ENCODE results near the gene MRPL38. TPM values are rescaled to one million over a fixed set of nuclear protein-coding genes. Genes with fewer than 3 reads are reported as not detected.
A peak's percentile ranks its signal among the peaks of the same experiment; 100 is the strongest.

Gene MRPL38
- total RNA-seq, 2 donors from 2014 or later: 47.7 to 77.8 TPM

DNA sequence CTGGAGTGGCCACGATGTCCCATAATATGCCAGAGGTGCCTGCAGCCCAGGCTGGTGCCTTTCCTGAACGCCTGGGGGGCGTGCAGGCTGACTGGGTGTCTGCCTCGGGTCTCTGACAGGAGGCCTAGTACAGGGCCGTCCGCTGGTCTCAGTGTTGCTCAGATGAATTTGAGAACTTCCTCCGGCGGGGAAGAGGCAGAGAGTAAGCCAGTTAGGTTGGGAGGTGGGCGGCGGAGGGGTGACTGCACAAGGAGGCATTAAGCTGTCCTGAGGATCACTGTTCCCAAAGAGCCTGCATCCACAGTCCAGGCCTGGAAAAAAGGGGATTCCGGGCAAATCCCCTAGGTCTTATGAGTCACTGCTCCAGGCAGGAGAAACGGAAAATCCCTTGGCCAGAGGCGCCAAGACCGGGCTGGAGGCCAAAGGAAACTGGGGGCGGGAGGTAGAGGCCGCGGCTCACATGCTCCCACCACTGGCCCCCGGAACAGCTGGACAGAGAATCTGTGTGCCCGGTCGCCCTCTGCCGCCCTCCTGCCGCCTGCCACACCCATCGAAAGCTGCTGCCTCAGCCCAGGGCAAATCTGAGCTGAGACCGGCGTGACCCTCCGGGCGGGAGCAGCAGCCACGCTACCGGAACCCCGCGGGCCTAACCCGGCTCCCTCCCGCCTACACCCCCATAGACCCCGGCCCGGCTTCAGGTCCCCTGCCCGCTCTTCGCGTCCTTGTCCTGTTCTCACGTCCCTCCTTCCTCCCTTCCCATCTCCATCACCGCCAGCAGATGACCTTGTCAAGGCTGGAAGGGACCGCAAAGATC, 27.5 kb downstream of the MRPL38 start:
- Histone ChIP-seq H3K9me3 (no peaks in the 10 kb centered on the region), H3K27ac (peak overlapping the region; percentile 93 to 99 (median 93)), H3K4me1 (peaks cover 51% of the 10 kb centered on the region), H3K27me3 (no peaks in the 10 kb centered on the region), H3K4me3 (peak overlapping the region in 1 of 2 donors; percentile 27), H3K36me3 (replicated peaks in 1 of 2; ENCODE audit: insufficient read depth in 1 of 2, low read depth in 2 of 2) (no peaks in the 10 kb centered on the region)
- WGBS, 2 donors: 17 to 22% methylated on average over 19 to 39 of the region's 41 CpGs
- peak; percentile 82 to 95 (median 90) for DNase-seq
- TF ChIP-seq POLR2A (IDR thresholded peaks at IDR 0.05): peak; percentile 8 to 79 (median 73)
- TF ChIP-seq, protein P1, sequence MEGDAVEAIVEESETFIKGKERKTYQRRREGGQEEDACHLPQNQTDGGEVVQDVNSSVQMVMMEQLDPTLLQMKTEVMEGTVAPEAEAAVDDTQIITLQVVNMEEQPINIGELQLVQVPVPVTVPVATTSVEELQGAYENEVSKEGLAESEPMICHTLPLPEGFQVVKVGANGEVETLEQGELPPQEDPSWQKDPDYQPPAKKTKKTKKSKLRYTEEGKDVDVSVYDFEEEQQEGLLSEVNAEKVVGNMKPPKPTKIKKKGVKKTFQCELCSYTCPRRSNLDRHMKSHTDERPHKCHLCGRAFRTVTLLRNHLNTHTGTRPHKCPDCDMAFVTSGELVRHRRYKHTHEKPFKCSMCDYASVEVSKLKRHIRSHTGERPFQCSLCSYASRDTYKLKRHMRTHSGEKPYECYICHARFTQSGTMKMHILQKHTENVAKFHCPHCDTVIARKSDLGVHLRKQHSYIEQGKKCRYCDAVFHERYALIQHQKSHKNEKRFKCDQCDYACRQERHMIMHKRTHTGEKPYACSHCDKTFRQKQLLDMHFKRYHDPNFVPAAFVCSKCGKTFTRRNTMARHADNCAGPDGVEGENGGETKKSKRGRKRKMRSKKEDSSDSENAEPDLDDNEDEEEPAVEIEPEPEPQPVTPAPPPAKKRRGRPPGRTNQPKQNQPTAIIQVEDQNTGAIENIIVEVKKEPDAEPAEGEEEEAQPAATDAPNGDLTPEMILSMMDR (IDR thresholded peaks at IDR 0.05): peak in 1 of 7 experiments; percentile 26
- intact Hi-C loops (cut with DNase I): no loop called here
- peak; percentile 57 for ATAC-seq

- H3K27me3 ChIP-seq: no peaks in the 10 kb centered on the region
- no peaks in the 10 kb centered on the region for H3K9me3 ChIP-seq
- no peaks in the 10 kb centered on the region for H3K36me3 ChIP-seq (replicated peaks in 1 of 2; ENCODE audit: insufficient read depth in 1 of 2, low read depth in 2 of 2)
- H3K27ac ChIP-seq: peak overlapping the region; percentile 93 to 99 (median 93)
- no peak overlapping the region for H3K4me3 ChIP-seq
- intact Hi-C loops (cut with DNase I): no loop called here
- peaks cover 51% of the 10 kb centered on the region for H3K4me1 ChIP-seq
- DNase-seq: peak; percentile 70 to 97 (median 86)
- peak; percentile 49 for ATAC-seq
- TF ChIP-seq, protein P1 (IDR thresholded peaks at IDR 0.05): peak in 3 of 7 experiments; percentile 13 to 37 (median 21)
- peak; percentile 59 to 64 (median 62) for TF ChIP-seq POLR2A (IDR thresholded peaks at IDR 0.05)
- 34 to 51% methylated on average over 14 to 25 of the region's 26 CpGs for WGBS, 2 donors
These were observed 28.3 kb downstream of the MRPL38 start for GRCh38 chr17:75876190-75876937.

GRCh38 chr17:75875940-75876189, 28.8 kb downstream of the MRPL38 start:
- no peaks in the 10 kb centered on the region for H3K27me3 ChIP-seq
- peak overlapping the region; percentile 93 to 99 (median 93) for H3K27ac ChIP-seq
- H3K4me3 ChIP-seq: no peak overlapping the region
- intact Hi-C loops (cut with DNase I): no loop called here
- TF ChIP-seq POLR2A (IDR thresholded peaks at IDR 0.05): no peak
- TF ChIP-seq, protein P1 (IDR thresholded peaks at IDR 0.05): no peak
- no peaks in the 10 kb centered on the region for H3K9me3 ChIP-seq
- H3K4me1 ChIP-seq: peaks cover 51% of the 10 kb centered on the region
- WGBS, 2 donors: no CpG with 5 or more reads among the region's 5 CpGs
- ATAC-seq (no peak), DNase-seq (peak in 1 of 4 donors; percentile 67)
- H3K36me3 ChIP-seq (replicated peaks in 1 of 2; ENCODE audit: insufficient read depth in 1 of 2, low read depth in 2 of 2): no peaks in the 10 kb centered on the region

- DNase-seq (peak in 3 of 4 donors; percentile 50 to 81 (median 55)), ATAC-seq (no peak)
- H3K27ac ChIP-seq: peak overlapping the region; percentile 93 to 99 (median 93)
- H3K27me3 ChIP-seq: no peaks in the 10 kb centered on the region
- no peak overlapping the region for H3K4me3 ChIP-seq
- 76 to 78% methylated on average over 4 to 13 of the region's 18 CpGs for WGBS, 2 donors
- TF ChIP-seq, protein P1 (IDR thresholded peaks at IDR 0.05): no peak
- no peak for TF ChIP-seq POLR2A (IDR thresholded peaks at IDR 0.05)
- H3K4me1 ChIP-seq: peaks cover 51% of the 10 kb centered on the region
- intact Hi-C loops (cut with DNase I): no loop called here
- H3K36me3 ChIP-seq (replicated peaks in 1 of 2; ENCODE audit: insufficient read depth in 1 of 2, low read depth in 2 of 2): no peaks in the 10 kb centered on the region
- no peaks in the 10 kb centered on the region for H3K9me3 ChIP-seq
These were observed 29.3 kb downstream of the MRPL38 start for GRCh38 chr17:75875182-75875939.
